OCI-M2 (cell line): ENCODE results near the gene ETF1.
"Not testable (repeated sequence)": the region's sequence is repeated elsewhere in the genome, so short reads cannot be mapped to it uniquely, and the experiment has no call there.

Experiments used
- DNase-seq: peaks from one replicate; lab custom pipeline; 2025; ENCODE audit not compliant: unreplicated experiment; lab: John Stamatoyannopoulos, UW

Gene ETF1

GRCh38 chr5:138491669-138492559 lies 51.1 kb downstream of the ETF1 start:
- DNase-seq = no peak

GRCh38 chr5:138491284-138491648 lies 51.8 kb downstream of the ETF1 start:
- no peak for DNase-seq

- DNase-seq = no peak
Observed at GRCh38 chr5:138490648-138491283, 52.3 kb downstream of the ETF1 start.

- no peak for DNase-seq
Observed at GRCh38 chr5:138489683-138490061, 53.4 kb downstream of the ETF1 start.

GRCh38 chr5:138488481-138488945 lies 54.5 kb downstream of the ETF1 start:
- no peak for DNase-seq

GRCh38 chr5:138482638-138483037 lies 60.4 kb downstream of the ETF1 start:
- DNase-seq = no peak

- no peak for DNase-seq
Observed at GRCh38 chr5:138476918-138477317, 66.1 kb downstream of the ETF1 start.

GRCh38 chr5:138473151-138473550 lies 69.9 kb downstream of the ETF1 start:
- not testable (repeated sequence) for DNase-seq

- no peak for DNase-seq
Observed at GRCh38 chr5:138472353-138472752, 70.7 kb downstream of the ETF1 start.

GRCh38 chr5:138471052-138471361 lies 72.0 kb downstream of the ETF1 start:
- no peak for DNase-seq

GRCh38 chr5:138470322-138471051 lies 72.5 kb downstream of the ETF1 start:
- DNase-seq = no peak

- DNase-seq = peak; percentile 58
Observed at GRCh38 chr5:138469540-138470321, 73.3 kb downstream of the ETF1 start.

GRCh38 chr5:138468966-138469539 lies 74.0 kb downstream of the ETF1 start:
- no peak for DNase-seq

- no peak for DNase-seq
Observed at GRCh38 chr5:138468133-138468965, 74.7 kb downstream of the ETF1 start.

GRCh38 chr5:138467711-138468132 lies 75.3 kb downstream of the ETF1 start:
- DNase-seq = no peak

- DNase-seq = no peak
Observed at GRCh38 chr5:138466900-138467710, 75.9 kb downstream of the ETF1 start.

GRCh38 chr5:138466125-138466899 lies 76.7 kb downstream of the ETF1 start:
- DNase-seq = no peak
